ENCODE data around the gene SNTN. TPM values are rescaled to one million over a fixed set of nuclear protein-coding genes. Genes with fewer than 3 reads are reported as not detected.

The SNTN gene
- total RNA-seq = not detected in 2 replicates

DNA sequence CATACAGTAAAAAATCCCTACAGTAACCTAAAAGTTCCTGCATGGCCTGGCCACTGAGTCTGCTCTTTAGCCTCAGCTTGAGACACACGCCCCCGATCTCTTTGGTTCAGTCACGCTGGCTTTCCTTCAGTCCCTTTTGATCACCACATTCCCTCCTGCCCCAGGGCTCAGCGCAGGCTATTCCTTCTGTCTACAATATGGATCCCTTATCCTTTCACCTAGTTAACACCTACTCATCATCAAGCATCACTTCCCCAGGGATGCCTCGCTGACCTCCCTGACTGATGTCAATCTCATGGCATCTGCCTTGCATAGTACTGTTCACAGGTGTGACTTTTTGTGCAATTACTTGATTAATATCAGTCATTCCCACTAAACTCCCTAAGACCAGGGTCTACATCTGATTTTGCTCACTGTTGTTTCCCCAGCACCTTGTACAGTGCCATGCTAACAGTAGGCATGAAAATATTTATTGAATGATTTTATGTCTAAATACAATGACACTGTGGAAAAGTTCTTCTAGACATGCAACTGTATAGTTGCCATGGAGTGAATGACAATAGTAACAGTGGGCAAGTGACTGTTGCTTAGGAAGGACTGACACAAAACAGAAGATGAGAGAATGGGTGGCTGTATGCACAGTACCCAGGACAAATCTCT, at the start of gene SNTN:
Gene SNTN (plus strand): TSS at position 610 of the 660 bp plus-strand sequence. CDS start 13 bp downstream, at position 623.

Other genes starting within 250 kb of the SNTN start
- gene C3orf49, start 166.6 kb downstream of the SNTN start, total RNA-seq = not detected in 2 replicates
- gene THOC7, start 211.1 kb downstream of the SNTN start, total RNA-seq = 45.6 and 49.8 TPM in 2 replicates
- gene ATXN7, start 211.2 kb downstream of the SNTN start, total RNA-seq = 7.0 and 8.5 TPM in 2 replicates

Measured in smooth muscle cell of bladder (primary cell).